IMR-90 (cell line): ENCODE results near the gene DNASE1L1. TPM values are rescaled to one million over a fixed set of nuclear protein-coding genes. Genes with fewer than 3 reads are reported as not detected.

Experiments used
- ATAC-seq: fragments of 200-7000 bp; cut with Tn5 transposase; 2 replicates; pipeline ENCODE4 v1.9.1; 2020; ENCODE audit warnings: low read depth, mild to moderate bottlenecking, moderate library complexity
- BruUV-seq: library from RNA; stranded (reverse); fragments of 400-500 nt; replicated peaks from 2 replicates; lab custom pipeline; 2021; lab: Mats Ljungman, UMichigan
- CTCF ChIA-PET: fragments of 300-600 bp; formaldehyde crosslinking; extraction: SDS; loops from one replicate; lab custom pipeline; 2021; ENCODE audit warnings: antibody characterized with exemption; lab: Yijun Ruan, JAX
- POLR2A ChIA-PET: fragments of 300-600 bp; sonication (Branson Sonifier 250); formaldehyde crosslinking; loops from one replicate; lab custom pipeline; 2022; ENCODE audit warnings: antibody characterized with exemption; ENCODE audit not compliant: unreplicated experiment; lab: Charles Lee
- DNase-seq: peaks from one replicate; pipeline ENCODE4 v3.0.0; 2013
- H2AFZ ChIP-seq: replicated peaks from 2 replicates; pipeline ENCODE3; 2013; ENCODE audit warnings: low read length, mild to moderate bottlenecking; ENCODE audit not compliant: poor library complexity
- H2AK5ac ChIP-seq: 2 replicates; pipeline ENCODE4 v1.6.1; 2013; ENCODE audit warnings: low read depth, low read length, inconsistent platforms
- H2AK9ac ChIP-seq: replicated peaks from 2 replicates; pipeline ENCODE3; 2013; ENCODE audit warnings: mild to moderate bottlenecking, low read depth, low read length, moderate library complexity; ENCODE audit not compliant: poor library complexity
- H2BK120ac ChIP-seq: 2 replicates; pipeline ENCODE4 v1.6.1; 2013; ENCODE audit warnings: low read depth, low read length, inconsistent platforms
- H2BK15ac ChIP-seq: 3 replicates; pipeline ENCODE4 v1.6.1; 2013; ENCODE audit warnings: low read depth, low read length, inconsistent platforms
- H2BK20ac ChIP-seq: 2 replicates; pipeline ENCODE4 v1.6.1; 2013; ENCODE audit warnings: low read depth, mild to moderate bottlenecking, inconsistent platforms, low read length, moderate library complexity
- H2BK5ac ChIP-seq: 2 replicates; pipeline ENCODE4 v1.6.1; 2013; ENCODE audit warnings: mild to moderate bottlenecking, low read depth, low read length, inconsistent platforms; ENCODE audit not compliant: poor library complexity, severe bottlenecking
- H3K14ac ChIP-seq: replicated peaks from 2 replicates; pipeline ENCODE4 v1.6.1; 2013; ENCODE audit warnings: low read depth, low read length, inconsistent platforms
- H3K18ac ChIP-seq: 2 replicates; pipeline ENCODE4 v1.6.1; 2013; ENCODE audit warnings: low read depth, low read length, control low read depth
- H3K23ac ChIP-seq: 2 replicates; pipeline ENCODE4 v1.6.1; 2013; ENCODE audit warnings: low read depth, low read length, inconsistent platforms
- H3K27ac ChIP-seq: 2 replicates; pipeline ENCODE4 v1.5.1; 2013; ENCODE audit warnings: mild to moderate bottlenecking, control low read depth, low read length; ENCODE audit not compliant: insufficient read depth
- H3K27me3 ChIP-seq: 2 replicates; pipeline ENCODE4 v1.6.1; 2013; ENCODE audit warnings: low read length; ENCODE audit not compliant: control insufficient read depth, insufficient read depth
- H3K36me3 ChIP-seq: 2 replicates; pipeline ENCODE4 v1.6.1; 2013; ENCODE audit warnings: low read length, mixed read lengths; ENCODE audit not compliant: control insufficient read depth, insufficient read depth
- H3K4ac ChIP-seq: 2 replicates; pipeline ENCODE4 v1.6.1; 2013; ENCODE audit warnings: low read depth, low read length, inconsistent platforms
- H3K4me1 ChIP-seq: 2 replicates; pipeline ENCODE4 v1.6.1; 2013; ENCODE audit warnings: low read length, mixed read lengths; ENCODE audit not compliant: control insufficient read depth, insufficient read depth
- H3K4me2 ChIP-seq: 2 replicates; pipeline ENCODE4 v1.6.1; 2013; ENCODE audit warnings: low read depth, mild to moderate bottlenecking, control low read depth, low read length, moderate library complexity
- H3K4me3 ChIP-seq: 2 replicates; pipeline ENCODE4 v1.5.1; 2013; ENCODE audit warnings: low read depth, mild to moderate bottlenecking, control low read depth, low read length, moderate library complexity; ENCODE audit not compliant: insufficient read depth
- H3K56ac ChIP-seq: 2 replicates; pipeline ENCODE4 v1.6.1; 2013; ENCODE audit warnings: low read length, inconsistent platforms; ENCODE audit not compliant: insufficient read depth; ENCODE audit errors: extremely low read depth
- H3K79me1 ChIP-seq, 2 experiments: 2 replicates each; pipeline ENCODE4 v1.6.1; 2013; ENCODE audit warnings: low read length in 2 of 2, inconsistent platforms in 1 of 2, low read depth in 1 of 2
- H3K9ac ChIP-seq: 2 replicates; pipeline ENCODE4 v1.6.1; 2013; ENCODE audit warnings: low read depth, low read length, control low read depth
- H3K9me1 ChIP-seq: 2 replicates; pipeline ENCODE4 v1.6.1; 2013; ENCODE audit warnings: low read length, inconsistent platforms; ENCODE audit not compliant: insufficient read depth
- H3K9me3 ChIP-seq: 2 replicates; pipeline ENCODE4 v1.6.1; 2013; ENCODE audit warnings: low read length; ENCODE audit not compliant: control insufficient read depth, insufficient read depth
- H4K20me1 ChIP-seq: 2 replicates; pipeline ENCODE4 v1.6.1; 2013; ENCODE audit warnings: low read length, inconsistent platforms; ENCODE audit not compliant: insufficient read depth
- H4K5ac ChIP-seq: 2 replicates; pipeline ENCODE4 v1.6.1; 2013; ENCODE audit warnings: mild to moderate bottlenecking, low read depth, low read length, control low read depth
- H4K8ac ChIP-seq, 2 experiments: 2 replicates each; pipeline ENCODE4 v1.6.1; 2013; ENCODE audit warnings: low read depth in 2 of 2, low read length in 2 of 2, control low read depth in 1 of 2, inconsistent platforms in 1 of 2
- H4K91ac ChIP-seq: 2 replicates; pipeline ENCODE4 v1.6.1; 2013; ENCODE audit warnings: low read depth, low read length, inconsistent platforms; ENCODE audit not compliant: insufficient read depth
- CHD1 ChIP-seq: IDR thresholded peaks from 2 replicates; pipeline ENCODE4 v1.6.1; 2012; ENCODE audit warnings: low read depth, low read length, improper control_type of control experiment
- CTCF ChIP-seq: conservative IDR thresholded peaks from 2 replicates; pipeline ENCODE4 v1.5.1; 2012; ENCODE audit warnings: mild to moderate bottlenecking, low read depth, low read length, improper control_type of control experiment
- ELK1 ChIP-seq: fragments of 150-350 bp; IDR thresholded peaks from 2 replicates; pipeline ENCODE4 v1.6.1; 2016; ENCODE audit warnings: low read depth, mild to moderate bottlenecking, low read length, moderate library complexity, borderline replicate concordance
- MAFK ChIP-seq: IDR thresholded peaks from 2 replicates; pipeline ENCODE4 v1.6.1; 2012; ENCODE audit warnings: low read depth, low read length, improper control_type of control experiment
- MAZ ChIP-seq: IDR thresholded peaks from 2 replicates; pipeline ENCODE4 v1.6.1; 2012; ENCODE audit warnings: low read depth, mild to moderate bottlenecking, low read length, improper control_type of control experiment, moderate library complexity, borderline replicate concordance
- MXI1 ChIP-seq: IDR thresholded peaks from 2 replicates; pipeline ENCODE4 v1.6.1; 2012; ENCODE audit warnings: low read depth, mild to moderate bottlenecking, low read length, moderate library complexity, borderline replicate concordance
- NFE2L2 ChIP-seq: fragments of 150-350 bp; IDR thresholded peaks from 2 replicates; pipeline ENCODE4 v1.6.1; 2016; ENCODE audit warnings: low read depth, mild to moderate bottlenecking, low read length
- POLR2A ChIP-seq: IDR thresholded peaks from 2 replicates; pipeline ENCODE4 v1.6.1; 2012; ENCODE audit warnings: mild to moderate bottlenecking, low read depth, low read length
- RAD21 ChIP-seq: IDR thresholded peaks from 2 replicates; pipeline ENCODE4 v1.6.1; 2012; ENCODE audit warnings: low read length, improper control_type of control experiment
- SMC3 ChIP-seq: fragments of 150-350 bp; IDR thresholded peaks from 2 replicates; pipeline ENCODE4 v1.6.1; 2016; ENCODE audit warnings: low read depth, mild to moderate bottlenecking, antibody characterized with exemption, low read length, moderate library complexity
- USF2 ChIP-seq: fragments of 150-350 bp; IDR thresholded peaks from 2 replicates; pipeline ENCODE4 v1.6.1; 2017; ENCODE audit warnings: mild to moderate bottlenecking, antibody characterized with exemption, low read length, low read depth
- WGBS, 2 experiments: methylation state at CpG; one replicate each; pipeline versions ENCODE4 v1.1.5 to v1.1.7; 2013; ENCODE audit warnings: missing lambda C conversion rate in 2 of 2; ENCODE audit not compliant: insufficient read length in 1 of 2; ENCODE audit errors: extremely low coverage in 2 of 2; 5-methylcytosine and 5-hydroxymethylcytosine counted together
- dilution Hi-C: fragments of 300-500 bp; cut with HindIII; formaldehyde crosslinking; loops from one replicate; pipeline ENCODE4 v1.14.3; 2018; ENCODE audit warnings: low sequenced_read_pairs; ENCODE audit not compliant: unreplicated experiment
- in situ Hi-C: fragments of 300-500 bp; cut with MboI; formaldehyde crosslinking; loops from 3 replicates; pipeline ENCODE4 v1.14.3; 2019; ENCODE audit warnings: low sequenced_read_pairs, inconsistent platforms, mixed read lengths
- intact Hi-C: fragments of 100-400 bp; cut with micrococcal nuclease; formaldehyde crosslinking; loops from 2 replicates; pipeline ENCODE4 v1.10.0; 2022
- polyA plus RNA-seq, 3 experiments: library from polyadenylated mRNA; depleted of rRNA; stranded (reverse); fragments of >200 nt; gene quantifications; 2 replicates each; pipeline ENCODE4 v1.2.3, GENCODE V29; 2012; ENCODE audit warnings: low replicate concordance in 1 of 3
- total RNA-seq: library from RNA; depleted of rRNA; stranded (reverse); fragments of >200 nt; gene quantifications from 2 replicates; pipeline ENCODE4 v1.2.3, GENCODE V29; 2012

DNASE1L1 gene
- total and polyA plus RNA-seq, 2 of the 4 experiments (the other 2 are of a cell fraction), result 51.4 to 55.5 TPM

GRCh38 chrX:154368630-154369448 lies 40.2 kb downstream of the DNASE1L1 start:
- Histone ChIP-seq H3K56ac (peak overlapping the region; percentile 82), H4K5ac (peak overlapping the region; percentile 88), H3K36me3 (peaks cover 60% of the 10 kb centered on the region), H2BK120ac (peak overlapping the region; percentile 74; the same call in 1 of the 2 replicates), H2BK15ac (no peak overlapping the region), H4K20me1 (peaks cover 72% of the 10 kb centered on the region), H2BK20ac (peak overlapping the region; percentile 8; the same call in 1 of the 2 replicates), H3K79me1 (peaks cover 0 to 17% of the 10 kb centered on the region in 2 experiments; a peak in 1 of 4 replicates), H3K23ac (peak overlapping the region; percentile 65; the same call in 1 of the 2 replicates), H2AK9ac (peak overlapping the region; percentile 100), H3K4ac (peak overlapping the region; percentile 89), H3K14ac (peak overlapping the region; percentile 89), H3K4me3 (peak overlapping the region; percentile 95), H2AK5ac (peak overlapping the region; percentile 76), H3K9me3 (no peaks in the 10 kb centered on the region), H3K4me2 (peak overlapping the region; percentile 80), H3K27ac (peak overlapping the region; percentile 99), H4K8ac (peak overlapping the region; percentile 85 to 97), H3K9ac (peak overlapping the region; percentile 94), H3K27me3 (no peaks in the 10 kb centered on the region), H3K9me1 (no peaks in the 10 kb centered on the region), H4K91ac (peak overlapping the region; percentile 89), H2BK5ac (peak overlapping the region; percentile 98), H3K18ac (peak overlapping the region; percentile 75), H2AFZ (peak overlapping the region; percentile 41), H3K4me1 (peaks cover 7% of the 10 kb centered on the region)
- ChIA-PET CTCF (no interaction called here), POLR2A (interaction anchor here (0.5 to 0.6 kb wide), 4 partner anchors 10 to 923 kb away, joined by 3 to 7 read pairs (median 4); partner anchors contain the start of genes EMD and TREX2)
- in situ Hi-C loops (no loop called here), dilution Hi-C loops (no loop called here), intact Hi-C loops (no loop called here)
- no TSS peak for BruUV-seq
- WGBS, 2 experiments, result no CpG with 5 or more reads among the region's 16 CpGs
- DNase-seq, result peak; percentile 90
- TF ChIP-seq RAD21, result no peak
- no peak for TF ChIP-seq SMC3
- no peak for TF ChIP-seq NFE2L2
- no peak for TF ChIP-seq CTCF
- peak; percentile 73 for TF ChIP-seq POLR2A
- peak; percentile 17; the same call in 1 of the 2 replicates for TF ChIP-seq MAZ
- TF ChIP-seq CHD1, result no peak
- TF ChIP-seq ELK1, result no peak
- peak; percentile 56 for TF ChIP-seq MXI1
- peak; percentile 29; the same call in 1 of the 2 replicates for TF ChIP-seq USF2
- TF ChIP-seq MAFK, result no peak
- peak; percentile 13 for ATAC-seq
